Activated gamma-delta T cell (primary cell): Measurements from ENCODE around the gene SLC31A2.

Source experiments
- DNase-seq: peaks from one replicate; lab custom pipeline; 2025; lab: John Stamatoyannopoulos, UW

SLC31A2 gene

DNA sequence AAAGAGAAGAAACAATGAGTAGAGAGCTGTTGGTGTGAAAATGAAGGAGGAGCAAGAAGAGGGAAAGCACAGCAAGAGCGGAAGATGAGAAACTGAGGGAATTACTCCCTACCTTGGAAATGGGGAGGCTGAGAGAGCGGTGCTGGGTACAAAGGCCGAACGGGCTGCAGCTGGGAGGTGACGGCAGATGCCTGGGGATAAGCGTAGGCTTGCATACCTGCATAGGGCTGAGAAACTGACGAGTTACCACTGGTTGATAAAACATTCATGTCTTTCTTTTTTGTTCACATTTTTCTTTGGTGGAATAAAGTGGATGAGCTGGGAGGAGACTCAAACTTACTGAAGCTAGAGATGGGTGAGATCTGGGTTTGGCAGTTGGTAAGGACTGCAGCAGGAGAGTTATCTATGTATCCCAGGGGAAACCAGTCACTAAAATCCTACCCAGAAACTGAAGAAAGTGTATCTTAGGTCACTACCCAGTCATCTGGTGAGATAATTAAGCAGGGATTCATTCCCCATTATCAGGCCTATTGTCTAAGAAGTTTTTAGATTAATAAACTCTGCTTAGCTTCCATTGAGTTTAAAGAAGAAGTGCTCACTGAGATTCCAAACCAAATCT is 35.4 kb downstream of the SLC31A2 start:
- DNase-seq: no peak

DNA sequence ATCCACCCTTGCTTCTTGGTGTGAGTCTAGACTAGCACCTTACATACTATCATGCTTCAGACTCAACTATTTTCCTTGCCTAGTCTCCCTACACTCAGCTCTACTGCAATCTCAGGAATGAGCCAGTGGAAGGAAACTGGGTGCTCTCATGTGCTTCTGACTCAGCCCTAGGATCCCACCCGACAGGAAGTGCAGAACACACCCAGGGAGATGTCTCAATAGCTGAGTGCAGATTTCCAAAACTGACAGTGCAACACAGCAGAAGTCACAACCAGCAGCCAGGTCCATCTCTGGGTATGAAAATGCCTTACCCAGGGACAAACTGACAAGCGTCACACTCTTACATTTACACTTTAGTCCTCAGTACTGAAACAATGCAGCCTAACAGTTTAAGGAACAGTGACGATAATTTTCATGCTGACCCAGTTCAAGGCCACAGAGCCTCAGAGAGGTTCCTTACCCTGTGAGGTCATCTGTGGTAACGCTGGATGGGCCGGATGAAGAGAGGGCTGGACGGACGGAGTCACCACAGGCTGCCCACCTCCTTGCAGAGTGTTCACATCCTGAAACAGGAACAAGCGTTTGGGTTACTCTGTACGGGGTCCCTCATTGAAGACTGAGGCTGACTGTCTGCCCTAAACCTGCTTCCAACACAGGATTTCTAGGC is 37.3 kb downstream of the SLC31A2 start:
- DNase-seq: no peak

DNA sequence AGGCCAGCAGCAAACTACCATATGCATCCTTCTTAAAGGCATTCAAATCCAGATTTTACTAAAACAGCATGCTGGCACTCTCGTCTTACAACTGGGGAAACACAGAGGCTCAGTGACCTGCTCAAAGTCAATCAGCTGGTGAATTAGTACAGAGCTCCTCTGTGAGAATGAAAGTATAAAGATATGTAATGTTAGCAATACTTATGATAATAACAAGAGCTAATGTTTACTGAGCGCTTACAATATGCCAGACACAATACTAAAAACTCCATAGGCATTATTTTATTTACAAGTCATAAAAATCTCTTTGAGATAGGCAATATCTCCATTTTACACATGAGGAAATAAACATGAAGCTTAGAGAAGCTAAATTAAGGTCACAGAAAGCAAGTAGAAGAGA is 41.6 kb downstream of the SLC31A2 start:
- DNase-seq: no peak

DNA sequence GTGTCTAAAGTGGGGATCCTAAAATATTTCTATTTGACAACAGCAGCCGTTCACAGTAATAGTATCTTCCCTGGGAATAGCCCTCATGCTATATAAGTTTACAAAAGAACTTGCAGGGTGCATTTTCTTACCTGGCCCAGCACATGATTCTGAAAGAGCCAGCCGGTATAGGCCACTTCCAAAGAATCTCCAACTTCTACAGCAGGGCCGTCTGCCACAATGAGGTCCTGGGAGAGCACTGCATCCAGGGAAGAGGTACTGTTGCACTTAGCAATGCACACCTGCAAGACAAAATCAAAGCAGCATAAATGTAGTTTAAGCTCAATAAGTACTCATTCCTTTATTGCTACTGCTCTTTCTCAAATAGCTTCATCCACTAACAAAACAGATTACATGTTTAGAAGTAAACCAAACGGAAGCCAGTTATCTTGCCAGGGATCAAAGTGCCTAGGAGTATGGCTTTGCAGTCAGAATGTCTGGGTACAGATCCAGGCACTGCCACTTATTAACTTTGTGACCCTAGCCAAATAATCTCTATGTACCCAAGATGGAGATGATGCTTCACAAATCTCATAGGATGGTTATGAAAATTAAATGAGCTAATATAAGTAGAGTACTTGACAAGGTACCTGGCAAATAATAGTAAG is 49.0 kb downstream of the SLC31A2 start:
- DNase-seq: no peak

DNA sequence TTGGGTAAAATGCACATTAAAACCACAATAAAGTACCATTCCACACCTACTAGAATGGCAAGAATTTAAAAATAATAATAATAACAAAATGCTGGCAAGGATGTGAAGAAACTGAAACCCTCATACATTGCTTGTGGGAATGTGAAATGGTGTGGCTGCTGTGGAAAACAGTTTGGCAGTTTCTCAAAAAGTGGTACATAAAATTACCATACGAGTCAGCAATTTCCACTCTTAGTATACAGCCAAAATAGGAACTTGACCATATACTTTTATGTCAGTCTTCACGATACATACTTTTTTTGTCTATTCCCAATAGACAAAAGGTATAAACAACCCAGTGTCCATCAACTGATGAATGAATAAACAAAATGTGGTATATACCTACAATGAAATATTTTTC is 54.6 kb downstream of the SLC31A2 start:
- DNase-seq: no peak

DNA sequence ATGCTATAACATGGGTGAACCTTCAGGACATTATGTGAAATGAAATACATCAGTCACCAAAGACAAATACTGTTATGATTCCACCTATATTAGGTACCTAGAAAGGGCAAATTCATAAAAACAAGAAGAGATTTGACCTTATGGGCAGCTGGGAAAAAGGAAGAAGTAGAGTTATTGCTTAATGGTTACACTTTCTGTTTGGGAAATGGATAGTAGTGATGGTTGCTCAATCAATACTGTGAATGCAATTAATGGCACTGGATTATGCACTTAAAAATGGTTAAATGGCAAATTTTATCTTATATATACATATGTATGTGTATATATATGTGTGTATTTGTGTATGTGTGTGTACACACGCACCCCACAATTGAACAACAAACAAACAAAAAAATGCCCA is 55.1 kb downstream of the SLC31A2 start:
- no peak for DNase-seq

DNA sequence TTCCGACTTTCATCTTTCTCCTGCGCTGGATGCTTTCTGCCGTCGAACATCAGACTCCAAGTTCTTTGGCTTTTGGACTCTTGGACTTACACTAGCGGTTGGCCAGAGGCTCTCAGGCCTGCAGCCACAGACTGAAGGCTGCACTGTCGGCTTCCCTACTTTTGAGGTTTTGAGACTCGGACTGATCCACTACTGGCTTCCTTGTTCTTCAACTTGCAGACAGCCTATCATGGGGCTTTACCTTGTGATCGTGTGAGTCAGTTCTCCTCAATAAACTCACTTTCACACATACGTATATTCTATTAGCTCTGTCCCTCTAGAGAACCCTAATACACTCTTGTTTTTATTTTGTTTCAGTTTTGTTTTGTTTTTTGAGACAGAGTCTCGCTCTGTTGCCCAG is 60.0 kb downstream of the SLC31A2 start:
- no peak for DNase-seq
